Testis (tissue), 2 donors: ENCODE measurements around the gene TEX53.

Source experiments
- POLR2A ChIP-seq: fragments of 450-650 bp; IDR thresholded peaks from one replicate; pipeline ENCODE4 v1.6.1; 2017; ENCODE audit warnings: antibody characterized with exemption, mild to moderate bottlenecking, moderate library complexity
- TF ChIP-seq, protein P1 (sequence below), 3 experiments: fragments of 450-650 bp in 2 of 3; fragments of 200-600 bp in 1 of 3; sonication (generic) in 1 of 3; IDR thresholded peaks; one replicate each; pipeline ENCODE4 v1.5.1; 2016 to 2019; ENCODE audit warnings: antibody characterized with exemption in 3 of 3, mild to moderate bottlenecking in 2 of 3, moderate library complexity in 1 of 3

DNA sequence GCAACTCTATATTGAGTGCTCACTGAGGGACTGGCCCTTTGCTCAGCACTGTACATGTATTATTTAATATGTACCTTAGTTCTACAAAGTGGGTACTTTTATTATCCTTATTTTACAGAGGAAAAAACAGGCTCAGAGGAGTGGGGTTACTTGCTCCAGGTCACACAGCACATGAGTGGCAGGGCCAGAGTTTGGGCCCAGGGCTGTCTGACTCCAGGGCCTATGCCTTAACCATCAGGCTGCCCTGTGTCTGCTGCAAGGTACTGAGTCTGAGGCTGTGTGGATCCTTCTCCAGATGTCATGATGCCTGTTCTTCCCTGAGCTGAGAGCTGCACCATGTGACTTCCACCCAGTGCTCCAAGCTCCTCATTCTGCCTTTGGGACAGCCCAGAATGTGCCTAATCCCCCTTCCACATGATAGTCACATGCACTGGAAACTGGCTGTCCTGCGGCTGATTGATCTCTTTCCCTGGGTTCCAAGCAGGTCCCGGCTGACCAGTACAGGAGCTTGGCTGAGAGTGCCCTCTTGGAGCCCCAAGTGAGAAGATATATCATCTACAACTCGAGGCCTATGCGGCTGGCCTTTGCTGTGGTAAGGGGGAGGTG lies 31.1 kb downstream of the TEX53 start:
- TF ChIP-seq POLR2A = no peak
- TF ChIP-seq, protein P1, sequence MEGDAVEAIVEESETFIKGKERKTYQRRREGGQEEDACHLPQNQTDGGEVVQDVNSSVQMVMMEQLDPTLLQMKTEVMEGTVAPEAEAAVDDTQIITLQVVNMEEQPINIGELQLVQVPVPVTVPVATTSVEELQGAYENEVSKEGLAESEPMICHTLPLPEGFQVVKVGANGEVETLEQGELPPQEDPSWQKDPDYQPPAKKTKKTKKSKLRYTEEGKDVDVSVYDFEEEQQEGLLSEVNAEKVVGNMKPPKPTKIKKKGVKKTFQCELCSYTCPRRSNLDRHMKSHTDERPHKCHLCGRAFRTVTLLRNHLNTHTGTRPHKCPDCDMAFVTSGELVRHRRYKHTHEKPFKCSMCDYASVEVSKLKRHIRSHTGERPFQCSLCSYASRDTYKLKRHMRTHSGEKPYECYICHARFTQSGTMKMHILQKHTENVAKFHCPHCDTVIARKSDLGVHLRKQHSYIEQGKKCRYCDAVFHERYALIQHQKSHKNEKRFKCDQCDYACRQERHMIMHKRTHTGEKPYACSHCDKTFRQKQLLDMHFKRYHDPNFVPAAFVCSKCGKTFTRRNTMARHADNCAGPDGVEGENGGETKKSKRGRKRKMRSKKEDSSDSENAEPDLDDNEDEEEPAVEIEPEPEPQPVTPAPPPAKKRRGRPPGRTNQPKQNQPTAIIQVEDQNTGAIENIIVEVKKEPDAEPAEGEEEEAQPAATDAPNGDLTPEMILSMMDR (IDR thresholded peaks at IDR 0.05) = no peak
